ENCODE results near the gene PPP4R2. TPM values are rescaled to one million over a fixed set of nuclear protein-coding genes. Genes with fewer than 3 reads are reported as not detected.

Gene PPP4R2
- total RNA-seq, 1 experiment from 2014 or later, result 62.7 TPM

DNA sequence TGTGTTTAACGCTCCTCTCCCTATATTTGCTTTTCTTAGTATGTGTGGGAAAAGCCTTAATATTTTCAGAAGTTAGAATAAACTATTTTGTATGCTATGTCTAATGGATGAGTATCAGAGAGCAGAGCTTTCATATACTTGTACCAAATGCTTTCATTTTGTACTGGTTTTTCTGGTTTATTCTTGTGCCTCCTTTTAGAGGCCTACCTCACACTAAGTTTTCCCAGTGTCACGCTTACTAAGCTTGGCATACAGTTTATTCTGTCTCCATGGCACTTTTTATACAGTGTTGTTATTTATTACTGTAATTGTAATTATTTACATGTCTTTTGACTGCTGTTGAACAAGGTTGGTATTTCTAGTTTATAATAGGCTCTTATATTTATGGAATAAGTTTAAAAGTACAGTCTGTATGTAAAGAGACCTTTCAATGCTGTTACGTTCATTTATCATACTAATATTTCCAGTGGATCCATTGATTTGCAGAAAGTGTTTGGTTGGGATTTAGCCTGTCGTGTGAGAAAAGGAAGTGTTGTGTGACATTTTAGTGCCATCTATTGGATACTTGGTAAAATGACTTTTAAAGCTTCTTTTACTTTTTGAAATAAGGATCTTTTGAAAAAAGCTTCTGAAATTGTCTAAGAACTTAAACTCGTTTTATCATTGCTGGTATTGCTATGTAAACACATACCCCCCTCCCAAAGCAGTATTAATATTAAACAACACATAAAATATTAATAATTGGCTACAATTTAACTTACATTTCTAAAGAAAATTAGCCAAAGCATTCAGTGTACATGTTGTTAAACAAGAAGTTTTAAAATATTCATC is 59.6 kb downstream of the PPP4R2 start:
- Histone ChIP-seq H3K79me2 (ENCODE audit: low read length) (peaks cover 73% of the 10 kb centered on the region), H3K27ac (ENCODE audit: low read length) (no peak overlapping the region), H3K9me2 (replicated peaks; ENCODE audit: low read length) (no peaks in the 10 kb centered on the region), H4K20me1 (ENCODE audit: low read length) (peaks cover 38% of the 10 kb centered on the region), H3F3A (ENCODE audit: low read length, unreplicated experiment) (peaks cover 10% of the 10 kb centered on the region), H3K9me3 (ENCODE audit: low read length) (no peaks in the 10 kb centered on the region), H3K36me3 (ENCODE audit: low read depth, low read length) (peaks cover 6% of the 10 kb centered on the region; the same call in 1 of the 2 replicates), H3K4me2 (ENCODE audit: low read length) (peak overlapping the region; percentile 15; the same call in 1 of the 2 replicates), H3K27me3 (ENCODE audit: low read length) (no peaks in the 10 kb centered on the region), H3K9ac (ENCODE audit: low read length) (no peak overlapping the region), H3K4me1 (ENCODE audit: insufficient read depth, low read length) (peaks cover 14% of the 10 kb centered on the region), H2AFZ (ENCODE audit: low read length) (no peak overlapping the region), H3K4me3 (ENCODE audit: low read length) (no peak overlapping the region)
- ChIA-PET CTCF (interaction anchor here (0.6 to 3.3 kb wide), 10 partner anchors 28 to 234 kb away, joined by 3 to 19 read pairs (median 4); no protein-coding TSS in a partner anchor), POLR2A (ENCODE audit: unreplicated experiment) (interaction anchor here (0.7 kb wide), 1 partner anchor 112 kb away, joined by 6 read pairs; no protein-coding TSS in a partner anchor)
- intact Hi-C loops (cut with micrococcal nuclease), result loop anchor here (1.0 kb wide), 5 partner anchors 59 to 205 kb away; no protein-coding TSS in a partner anchor
- TF ChIP-seq, protein P1, sequence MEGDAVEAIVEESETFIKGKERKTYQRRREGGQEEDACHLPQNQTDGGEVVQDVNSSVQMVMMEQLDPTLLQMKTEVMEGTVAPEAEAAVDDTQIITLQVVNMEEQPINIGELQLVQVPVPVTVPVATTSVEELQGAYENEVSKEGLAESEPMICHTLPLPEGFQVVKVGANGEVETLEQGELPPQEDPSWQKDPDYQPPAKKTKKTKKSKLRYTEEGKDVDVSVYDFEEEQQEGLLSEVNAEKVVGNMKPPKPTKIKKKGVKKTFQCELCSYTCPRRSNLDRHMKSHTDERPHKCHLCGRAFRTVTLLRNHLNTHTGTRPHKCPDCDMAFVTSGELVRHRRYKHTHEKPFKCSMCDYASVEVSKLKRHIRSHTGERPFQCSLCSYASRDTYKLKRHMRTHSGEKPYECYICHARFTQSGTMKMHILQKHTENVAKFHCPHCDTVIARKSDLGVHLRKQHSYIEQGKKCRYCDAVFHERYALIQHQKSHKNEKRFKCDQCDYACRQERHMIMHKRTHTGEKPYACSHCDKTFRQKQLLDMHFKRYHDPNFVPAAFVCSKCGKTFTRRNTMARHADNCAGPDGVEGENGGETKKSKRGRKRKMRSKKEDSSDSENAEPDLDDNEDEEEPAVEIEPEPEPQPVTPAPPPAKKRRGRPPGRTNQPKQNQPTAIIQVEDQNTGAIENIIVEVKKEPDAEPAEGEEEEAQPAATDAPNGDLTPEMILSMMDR (conservative IDR thresholded peaks at IDR 0.05; ENCODE audit: low read depth, low read length), result peak; percentile 78
- no peak for TF ChIP-seq EZH2phosphoT487 (IDR thresholded peaks at IDR 0.05; ENCODE audit: borderline replicate concordance, low read length)
- DNase-seq (peak; percentile 56), ATAC-seq (peak; percentile 25; the same call in 1 of the 2 replicates)
- BruUV-seq (replicated peaks), result no TSS peak

DNA sequence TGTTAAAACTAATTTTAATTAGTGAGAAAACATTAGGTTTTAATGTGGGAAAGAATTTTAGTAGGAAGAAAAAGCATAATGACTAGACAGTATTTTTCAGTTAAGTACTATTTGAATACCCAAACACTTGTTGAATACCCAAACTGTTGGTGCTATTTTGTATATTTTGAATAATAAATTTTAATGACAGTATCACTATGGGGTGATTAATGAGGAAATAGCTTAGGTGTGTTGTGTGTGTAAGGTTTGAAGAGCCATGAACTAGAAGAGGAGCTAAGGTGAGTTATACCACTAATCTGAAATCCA is 60.2 kb downstream of the PPP4R2 start:
- no peak for TF ChIP-seq EZH2phosphoT487 (IDR thresholded peaks at IDR 0.05; ENCODE audit: borderline replicate concordance, low read length)
- TF ChIP-seq, protein P1 (conservative IDR thresholded peaks at IDR 0.05; ENCODE audit: low read depth, low read length), result no peak
- no peak for TF ChIP-seq EZH2 (IDR thresholded peaks at IDR 0.05; ENCODE audit: low read length, unreplicated experiment)
- no peak overlapping the region for H3K27ac ChIP-seq (ENCODE audit: low read length)
- H3K9me2 ChIP-seq (replicated peaks; ENCODE audit: low read length), result no peaks in the 10 kb centered on the region
- CTCF ChIA-PET, result interaction anchor here (0.6 to 3.3 kb wide), 8 partner anchors 34 to 206 kb away, joined by 3 to 19 read pairs (median 5); no protein-coding TSS in a partner anchor
- peaks cover 14% of the 10 kb centered on the region for H3K4me1 ChIP-seq (ENCODE audit: insufficient read depth, low read length)
- no peak overlapping the region for H3K9ac ChIP-seq (ENCODE audit: low read length)
- H3K79me2 ChIP-seq (ENCODE audit: low read length), result peaks cover 67% of the 10 kb centered on the region
- POLR2A ChIA-PET (ENCODE audit: unreplicated experiment), result interaction anchor here (0.7 kb wide), 1 partner anchor 112 kb away, joined by 6 read pairs; no protein-coding TSS in a partner anchor
- BruUV-seq (replicated peaks), result no TSS peak
- DNase-seq, result no peak
- intact Hi-C loops (cut with micrococcal nuclease), result loop anchor here (1.0 kb wide), 5 partner anchors 59 to 205 kb away; no protein-coding TSS in a partner anchor
- H4K20me1 ChIP-seq (ENCODE audit: low read length), result peaks cover 38% of the 10 kb centered on the region
- H3K9me3 ChIP-seq (ENCODE audit: low read length), result no peaks in the 10 kb centered on the region
- no peak overlapping the region for H3K4me3 ChIP-seq (ENCODE audit: low read length)
- no peaks in the 10 kb centered on the region for H3K27me3 ChIP-seq (ENCODE audit: low read length)
- H3K36me3 ChIP-seq (ENCODE audit: low read depth, low read length), result peaks cover 10% of the 10 kb centered on the region; the same call in 1 of the 2 replicates
- no peak for ATAC-seq
- H2AFZ ChIP-seq (ENCODE audit: low read length), result no peak overlapping the region
- no peak overlapping the region for H3K4me2 ChIP-seq (ENCODE audit: low read length)
- peaks cover 10% of the 10 kb centered on the region for H3F3A ChIP-seq (ENCODE audit: low read length, unreplicated experiment)

DNA sequence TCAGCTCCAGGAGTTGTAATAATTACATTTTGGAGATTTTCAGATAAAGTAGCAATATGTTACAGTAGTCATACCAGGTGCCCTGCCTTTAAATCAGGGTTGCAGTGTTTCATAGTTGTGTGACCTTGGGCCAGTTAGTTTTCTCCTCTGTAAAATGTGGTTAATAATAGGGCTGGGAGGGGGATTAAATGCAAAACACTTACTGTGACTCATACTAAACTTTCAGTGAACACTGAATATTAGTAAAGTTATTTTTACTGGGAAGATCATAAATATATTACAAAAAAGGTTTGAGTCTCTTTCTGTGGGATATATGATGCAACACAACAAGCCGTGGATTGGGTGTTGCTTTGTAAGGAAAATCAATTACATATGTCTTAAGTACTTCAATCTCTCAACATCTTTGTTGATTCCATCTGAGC is 63.7 kb downstream of the PPP4R2 start:
- ATAC-seq, result peak; percentile 43
- intact Hi-C loops (cut with micrococcal nuclease), result no loop called here
- H3K27me3 ChIP-seq (ENCODE audit: low read length), result no peaks in the 10 kb centered on the region
- H3K36me3 ChIP-seq (ENCODE audit: low read depth, low read length), result peaks cover 37% of the 10 kb centered on the region
- TF ChIP-seq EZH2phosphoT487 (IDR thresholded peaks at IDR 0.05; ENCODE audit: borderline replicate concordance, low read length) (no peak), EZH2 (IDR thresholded peaks at IDR 0.05; ENCODE audit: low read length, unreplicated experiment) (no peak)
- TF ChIP-seq, protein P1 (conservative IDR thresholded peaks at IDR 0.05; ENCODE audit: low read depth, low read length), result no peak
- ChIA-PET CTCF (no interaction called here), POLR2A (ENCODE audit: unreplicated experiment) (no interaction called here)
- no peak overlapping the region for H3K27ac ChIP-seq (ENCODE audit: low read length)
- no peak overlapping the region for H3K4me2 ChIP-seq (ENCODE audit: low read length)
- peaks cover 50% of the 10 kb centered on the region for H3K79me2 ChIP-seq (ENCODE audit: low read length)
- H2AFZ ChIP-seq (ENCODE audit: low read length), result no peak overlapping the region
- 0 out of 2 replicates have a peak, but pooled peaks cover 6% of the 10 kb centered on the region for H3K4me1 ChIP-seq (ENCODE audit: insufficient read depth, low read length)
- no peaks in the 10 kb centered on the region for H3K9me2 ChIP-seq (replicated peaks; ENCODE audit: low read length)
- peaks cover 3% of the 10 kb centered on the region for H3F3A ChIP-seq (ENCODE audit: low read length, unreplicated experiment)
- H4K20me1 ChIP-seq (ENCODE audit: low read length), result peaks cover 29% of the 10 kb centered on the region
- BruUV-seq (replicated peaks), result no TSS peak
- no peak overlapping the region for H3K4me3 ChIP-seq (ENCODE audit: low read length)
- DNase-seq, result no peak
- no peaks in the 10 kb centered on the region for H3K9me3 ChIP-seq (ENCODE audit: low read length)
- H3K9ac ChIP-seq (ENCODE audit: low read length), result no peak overlapping the region

All from PC-3 (cell line).